Calu3 (cell line): Measurements from ENCODE around the gene SLC16A9. TPM values are rescaled to one million over a fixed set of nuclear protein-coding genes. Genes with fewer than 3 reads are reported as not detected.

Source experiments
- BruUV-seq: library from RNA; stranded (reverse); fragments of 400-500 nt; replicated peaks from 2 replicates; lab custom pipeline; 2021; lab: Mats Ljungman, UMichigan
- CTCF ChIA-PET: fragments of 300-600 bp; sonication (Branson Sonifier 250); formaldehyde crosslinking; loops from one replicate; lab custom pipeline; 2022; ENCODE audit warnings: antibody characterized with exemption; lab: Charles Lee
- DNase-seq: peaks from one replicate; pipeline ENCODE4 v3.0.0; 2022
- H3K27ac Mint-ChIP-seq: one replicate; pipeline ENCODE4 v1.8.0; 2022; ENCODE audit warnings: mixed read lengths; ENCODE audit not compliant: unreplicated experiment
- H3K27me3 Mint-ChIP-seq: one replicate; pipeline ENCODE4 v1.8.0; 2022; ENCODE audit warnings: mixed read lengths; ENCODE audit not compliant: unreplicated experiment
- H3K36me3 Mint-ChIP-seq: one replicate; pipeline ENCODE4 v1.8.0; 2022; ENCODE audit warnings: mild to moderate bottlenecking, moderate library complexity, mixed read lengths; ENCODE audit not compliant: insufficient read depth, unreplicated experiment
- H3K4me1 Mint-ChIP-seq: one replicate; pipeline ENCODE4 v1.8.0; 2022; ENCODE audit warnings: mild to moderate bottlenecking, low read depth, mixed read lengths; ENCODE audit not compliant: unreplicated experiment
- H3K4me3 Mint-ChIP-seq: one replicate; pipeline ENCODE4 v1.8.0; 2022; ENCODE audit warnings: mild to moderate bottlenecking, low read depth, moderate library complexity, mixed read lengths; ENCODE audit not compliant: unreplicated experiment
- H3K9me3 Mint-ChIP-seq: one replicate; pipeline ENCODE4 v1.8.0; 2022; ENCODE audit warnings: low read depth, mixed read lengths; ENCODE audit not compliant: unreplicated experiment
- intact Hi-C: fragments of 100-400 bp; cut with micrococcal nuclease; formaldehyde crosslinking; loops from one replicate; pipeline ENCODE4 v1.10.0; 2022; ENCODE audit not compliant: unreplicated experiment
- total RNA-seq: library from RNA; stranded (reverse); gene quantifications from 2 replicates; pipeline ENCODE4 v1.2.3, GENCODE V29; 2022
- TF ChIP-seq, protein P1 (sequence below): fragments of 200-600 bp; IDR thresholded peaks from one replicate; pipeline ENCODE4 v1.8.0; 2022; ENCODE audit warnings: antibody characterized with exemption; ENCODE audit not compliant: unreplicated experiment

SLC16A9 gene
- total RNA-seq, 1 experiment from 2014 or later: 2.2 TPM

DNA sequence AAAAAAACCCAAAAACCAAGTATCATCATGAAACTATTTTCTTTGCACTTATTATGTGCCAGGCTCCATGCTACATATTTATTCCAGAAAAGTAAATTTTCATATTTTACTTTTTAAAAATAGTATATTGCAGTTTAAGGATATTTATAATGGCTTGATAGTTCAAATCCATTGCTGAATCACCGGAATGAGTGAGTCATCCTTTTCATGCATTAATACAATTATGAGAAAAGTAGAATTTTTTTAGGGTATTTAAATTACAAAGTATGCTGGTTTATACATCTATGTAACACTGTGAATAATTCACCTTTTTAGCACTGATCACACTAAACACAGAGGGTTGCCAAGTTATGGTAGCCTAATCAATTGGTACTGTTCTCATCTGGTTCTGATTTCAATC, 54.3 kb downstream of the SLC16A9 start:
- intact Hi-C loops: no loop called here

DNA sequence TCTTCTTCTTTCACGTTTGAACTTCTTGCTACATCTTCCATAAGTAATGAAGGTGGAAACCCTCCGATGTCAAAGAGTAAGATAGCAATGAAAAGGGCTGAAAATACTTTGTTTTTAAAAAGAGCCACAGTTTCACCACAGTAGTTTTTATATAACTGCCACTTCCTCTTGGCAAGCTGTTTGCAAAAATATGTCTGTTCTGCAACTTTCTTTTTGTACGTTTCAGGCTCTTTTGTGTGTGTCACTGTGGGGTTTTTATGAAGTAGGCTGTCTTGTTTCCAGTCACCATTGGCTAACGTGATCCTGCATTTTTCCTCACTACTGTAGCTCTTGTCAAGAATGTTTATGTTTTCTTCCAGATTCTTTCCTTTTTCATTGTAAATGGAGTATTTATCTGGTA, 55.6 kb downstream of the SLC16A9 start:
- intact Hi-C loops: no loop called here
- DNase-seq: no peak
- no peak overlapping the region for H3K4me3 Mint-ChIP-seq
- BruUV-seq: no TSS peak
- H3K27ac Mint-ChIP-seq: no peak overlapping the region
- CTCF ChIA-PET: no interaction called here
- H3K36me3 Mint-ChIP-seq: no peaks in the 10 kb centered on the region
- no peaks in the 10 kb centered on the region for H3K4me1 Mint-ChIP-seq
- no peaks in the 10 kb centered on the region for H3K9me3 Mint-ChIP-seq
- TF ChIP-seq, protein P1, sequence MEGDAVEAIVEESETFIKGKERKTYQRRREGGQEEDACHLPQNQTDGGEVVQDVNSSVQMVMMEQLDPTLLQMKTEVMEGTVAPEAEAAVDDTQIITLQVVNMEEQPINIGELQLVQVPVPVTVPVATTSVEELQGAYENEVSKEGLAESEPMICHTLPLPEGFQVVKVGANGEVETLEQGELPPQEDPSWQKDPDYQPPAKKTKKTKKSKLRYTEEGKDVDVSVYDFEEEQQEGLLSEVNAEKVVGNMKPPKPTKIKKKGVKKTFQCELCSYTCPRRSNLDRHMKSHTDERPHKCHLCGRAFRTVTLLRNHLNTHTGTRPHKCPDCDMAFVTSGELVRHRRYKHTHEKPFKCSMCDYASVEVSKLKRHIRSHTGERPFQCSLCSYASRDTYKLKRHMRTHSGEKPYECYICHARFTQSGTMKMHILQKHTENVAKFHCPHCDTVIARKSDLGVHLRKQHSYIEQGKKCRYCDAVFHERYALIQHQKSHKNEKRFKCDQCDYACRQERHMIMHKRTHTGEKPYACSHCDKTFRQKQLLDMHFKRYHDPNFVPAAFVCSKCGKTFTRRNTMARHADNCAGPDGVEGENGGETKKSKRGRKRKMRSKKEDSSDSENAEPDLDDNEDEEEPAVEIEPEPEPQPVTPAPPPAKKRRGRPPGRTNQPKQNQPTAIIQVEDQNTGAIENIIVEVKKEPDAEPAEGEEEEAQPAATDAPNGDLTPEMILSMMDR: no peak
- no peaks in the 10 kb centered on the region for H3K27me3 Mint-ChIP-seq

More for the DNA sequence above, 54.3 kb downstream of the SLC16A9 start:
- Mint-ChIP-seq H3K9me3 (peaks cover 2% of the 10 kb centered on the region), H3K4me3 (no peak overlapping the region), H3K4me1 (no peaks in the 10 kb centered on the region), H3K36me3 (no peaks in the 10 kb centered on the region), H3K27ac (no peak overlapping the region), H3K27me3 (no peaks in the 10 kb centered on the region)
- TF ChIP-seq, protein P1: no peak
- CTCF ChIA-PET: no interaction called here
- DNase-seq: no peak
- BruUV-seq: no TSS peak

DNA sequence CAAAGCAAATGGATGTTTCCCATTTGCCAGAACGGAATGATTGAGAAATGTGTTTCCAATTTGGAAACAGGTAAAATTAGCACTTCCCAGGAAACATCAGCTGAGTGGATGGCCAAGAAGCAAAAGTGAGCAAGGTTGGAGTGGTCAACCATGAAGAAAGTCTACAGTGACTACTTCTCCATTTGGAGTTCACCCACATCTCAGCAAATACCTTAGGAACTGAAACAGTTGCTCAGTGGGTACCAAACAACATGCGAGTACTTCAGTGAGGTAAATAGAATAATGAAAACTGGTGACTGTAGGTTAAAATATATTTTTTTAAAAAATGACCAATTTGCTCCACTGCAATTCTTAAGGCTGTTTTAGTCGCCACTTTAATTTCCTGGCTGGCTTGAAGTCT, 57.7 kb downstream of the SLC16A9 start:
- CTCF ChIA-PET: no interaction called here
- Mint-ChIP-seq H3K27me3 (no peaks in the 10 kb centered on the region), H3K27ac (no peak overlapping the region), H3K4me3 (no peak overlapping the region), H3K9me3 (no peaks in the 10 kb centered on the region), H3K4me1 (no peaks in the 10 kb centered on the region), H3K36me3 (no peaks in the 10 kb centered on the region)
- TF ChIP-seq, protein P1: no peak
- no peak for DNase-seq
- no TSS peak for BruUV-seq
- intact Hi-C loops: no loop called here

DNA sequence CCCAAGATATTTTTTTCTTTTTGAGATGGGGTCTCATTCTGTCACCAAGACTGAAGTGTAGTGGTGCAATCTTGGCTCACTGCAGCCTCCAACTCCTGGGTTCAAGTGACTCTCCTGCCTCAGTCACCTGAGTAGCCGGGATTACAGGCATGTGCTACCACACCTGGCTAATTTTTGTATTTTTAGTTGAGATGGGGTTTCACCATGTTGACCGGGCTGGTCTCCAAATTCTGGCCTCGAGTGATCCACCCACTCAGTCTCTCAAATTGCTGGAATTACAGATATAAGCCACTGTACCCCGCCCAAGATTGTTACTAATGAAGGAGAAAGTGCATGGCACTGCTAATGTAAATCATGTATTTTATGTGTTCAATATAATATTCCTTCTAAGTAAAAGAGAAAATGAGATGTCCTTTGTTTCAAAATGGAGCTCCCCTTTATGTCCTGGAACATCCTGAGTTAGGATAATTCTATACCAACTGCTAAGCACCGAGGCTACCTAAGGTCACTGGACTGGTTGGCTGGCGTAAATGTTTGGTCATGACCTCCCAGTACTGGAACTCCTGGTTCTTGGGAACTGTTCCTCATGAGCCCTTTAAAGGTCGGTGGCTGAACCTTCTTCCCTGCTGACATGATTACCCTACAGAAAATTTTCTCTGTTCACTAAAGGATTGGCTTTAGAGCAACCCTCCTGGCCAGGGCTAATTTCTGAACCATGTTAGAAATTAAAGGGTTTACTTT, 59.9 kb downstream of the SLC16A9 start:
- Mint-ChIP-seq H3K9me3 (peaks cover 2% of the 10 kb centered on the region), H3K4me3 (no peak overlapping the region), H3K27me3 (no peaks in the 10 kb centered on the region), H3K27ac (no peak overlapping the region), H3K36me3 (no peaks in the 10 kb centered on the region), H3K4me1 (no peaks in the 10 kb centered on the region)
- CTCF ChIA-PET: no interaction called here
- no peak for DNase-seq
- BruUV-seq: no TSS peak
- intact Hi-C loops: no loop called here
- TF ChIP-seq, protein P1: no peak
